Measurements from ENCODE around the gene MBD5. TPM values are rescaled to one million over a fixed set of nuclear protein-coding genes. Genes with fewer than 3 reads are reported as not detected.

MBD5 gene
- total RNA-seq, 1 experiment from 2014 or later: 5.2 TPM

- in situ Hi-C loops (cut with HindIII; ENCODE audit: low pct_unique_long_range_greater_than_20kb, low sequenced_read_pairs): no loop called here
- DNase-seq (ENCODE audit: low read depth, low spot score): no peak
These were observed 437.3 kb downstream of the MBD5 start for GRCh38 chr2:148458171-148458570.

- DNase-seq (ENCODE audit: low read depth, low spot score): no peak
- in situ Hi-C loops (cut with HindIII; ENCODE audit: low pct_unique_long_range_greater_than_20kb, low sequenced_read_pairs): no loop called here
These were observed 438.5 kb downstream of the MBD5 start for GRCh38 chr2:148459377-148459778.

GRCh38 chr2:148461876-148462275 lies 441.0 kb downstream of the MBD5 start:
- in situ Hi-C loops (cut with HindIII; ENCODE audit: low pct_unique_long_range_greater_than_20kb, low sequenced_read_pairs): no loop called here
- DNase-seq (ENCODE audit: low read depth, low spot score): no peak

GRCh38 chr2:148475626-148476025 lies 454.7 kb downstream of the MBD5 start:
- in situ Hi-C loops (cut with HindIII; ENCODE audit: low pct_unique_long_range_greater_than_20kb, low sequenced_read_pairs): no loop called here
- no peak for DNase-seq (ENCODE audit: low read depth, low spot score)

- in situ Hi-C loops (cut with HindIII; ENCODE audit: low pct_unique_long_range_greater_than_20kb, low sequenced_read_pairs): no loop called here
- no peak for DNase-seq (ENCODE audit: low read depth, low spot score)
These were observed 458.5 kb downstream of the MBD5 start for GRCh38 chr2:148479398-148479797.

GRCh38 chr2:148483665-148484064 lies 462.8 kb downstream of the MBD5 start:
- DNase-seq (ENCODE audit: low read depth, low spot score): no peak
- in situ Hi-C loops (cut with HindIII; ENCODE audit: low pct_unique_long_range_greater_than_20kb, low sequenced_read_pairs): no loop called here

GRCh38 chr2:148484066-148484465 lies 463.2 kb downstream of the MBD5 start:
- no peak for DNase-seq (ENCODE audit: low read depth, low spot score)

GRCh38 chr2:148486655-148487054 lies 465.8 kb downstream of the MBD5 start:
- DNase-seq (ENCODE audit: low read depth, low spot score): no peak
- in situ Hi-C loops (cut with HindIII; ENCODE audit: low pct_unique_long_range_greater_than_20kb, low sequenced_read_pairs): no loop called here

More at GRCh38 chr2:148484066-148484465, 463.2 kb downstream of the MBD5 start:
- in situ Hi-C loops (cut with HindIII; ENCODE audit: low pct_unique_long_range_greater_than_20kb, low sequenced_read_pairs): no loop called here

- in situ Hi-C loops (cut with HindIII; ENCODE audit: low pct_unique_long_range_greater_than_20kb, low sequenced_read_pairs): no loop called here
- DNase-seq (ENCODE audit: low read depth, low spot score): no peak
These were observed 466.5 kb downstream of the MBD5 start for GRCh38 chr2:148487439-148487838.

GRCh38 chr2:148490840-148491439 lies 470.0 kb downstream of the MBD5 start:
- DNase-seq (ENCODE audit: low read depth, low spot score): no peak
- in situ Hi-C loops (cut with HindIII; ENCODE audit: low pct_unique_long_range_greater_than_20kb, low sequenced_read_pairs): no loop called here

- DNase-seq (ENCODE audit: low read depth, low spot score): no peak
- in situ Hi-C loops (cut with HindIII; ENCODE audit: low pct_unique_long_range_greater_than_20kb, low sequenced_read_pairs): no loop called here
These were observed 473.1 kb downstream of the MBD5 start for GRCh38 chr2:148493822-148494563.

- in situ Hi-C loops (cut with HindIII; ENCODE audit: low pct_unique_long_range_greater_than_20kb, low sequenced_read_pairs): no loop called here
- no peak for DNase-seq (ENCODE audit: low read depth, low spot score)
These were observed 474.7 kb downstream of the MBD5 start for GRCh38 chr2:148495586-148495985.

- no peak for DNase-seq (ENCODE audit: low read depth, low spot score)
- in situ Hi-C loops (cut with HindIII; ENCODE audit: low pct_unique_long_range_greater_than_20kb, low sequenced_read_pairs): no loop called here
These were observed 480.7 kb downstream of the MBD5 start for GRCh38 chr2:148501545-148501944.

- no peak for DNase-seq (ENCODE audit: low read depth, low spot score)
- in situ Hi-C loops (cut with HindIII; ENCODE audit: low pct_unique_long_range_greater_than_20kb, low sequenced_read_pairs): no loop called here
These were observed 482.6 kb downstream of the MBD5 start for GRCh38 chr2:148503516-148503915.

GRCh38 chr2:148507970-148508369 lies 487.1 kb downstream of the MBD5 start:
- no peak for DNase-seq (ENCODE audit: low read depth, low spot score)
- in situ Hi-C loops (cut with HindIII; ENCODE audit: low pct_unique_long_range_greater_than_20kb, low sequenced_read_pairs): no loop called here

- in situ Hi-C loops (cut with HindIII; ENCODE audit: low pct_unique_long_range_greater_than_20kb, low sequenced_read_pairs): no loop called here
- no peak for DNase-seq (ENCODE audit: low read depth, low spot score)
These were observed 488.0 kb downstream of the MBD5 start for GRCh38 chr2:148508878-148509287.

GRCh38 chr2:148509288-148509902 lies 488.5 kb downstream of the MBD5 start:
- peak; percentile 86 for DNase-seq (ENCODE audit: low read depth, low spot score)
- in situ Hi-C loops (cut with HindIII; ENCODE audit: low pct_unique_long_range_greater_than_20kb, low sequenced_read_pairs): no loop called here

GRCh38 chr2:148511883-148512282 lies 491.0 kb downstream of the MBD5 start:
- in situ Hi-C loops (cut with HindIII; ENCODE audit: low pct_unique_long_range_greater_than_20kb, low sequenced_read_pairs): no loop called here
- no peak for DNase-seq (ENCODE audit: low read depth, low spot score)

- in situ Hi-C loops (cut with HindIII; ENCODE audit: low pct_unique_long_range_greater_than_20kb, low sequenced_read_pairs): no loop called here
- DNase-seq (ENCODE audit: low read depth, low spot score): no peak
These were observed 491.6 kb downstream of the MBD5 start for GRCh38 chr2:148512501-148512900.
